HepG2 (cell line): ENCODE data around the gene TBXAS1. TPM values are rescaled to one million over a fixed set of nuclear protein-coding genes. Genes with fewer than 3 reads are reported as not detected.

ENCODE experiments used
- ATAC-seq: fragments of 200-7000 bp; cut with Tn5 transposase; 3 replicates; pipeline ENCODE4 v1.9.1; 2020; ENCODE audit warnings: mild to moderate bottlenecking, moderate library complexity
- BruUV-seq: library from RNA; stranded (reverse); fragments of 400-500 nt; replicated peaks from 2 replicates; lab custom pipeline; 2021; lab: Mats Ljungman, UMichigan
- CTCF ChIA-PET: fragments of 300-600 bp; formaldehyde crosslinking; extraction: SDS; loops from one replicate; lab custom pipeline; 2021; ENCODE audit warnings: low total read pairs, inconsistent platforms, low intra/inter-chr PET ratio; lab: Yijun Ruan, JAX
- POLR2A ChIA-PET: fragments of 350-600 bp; sonication (Branson Sonifier 250); formaldehyde crosslinking; loops from one replicate; lab custom pipeline; 2020; ENCODE audit warnings: antibody characterized with exemption, inconsistent platforms; lab: Yijun Ruan, JAX
- DNase-seq: peaks from one replicate; pipeline ENCODE4 v3.0.0-alpha.2; 2015; ENCODE audit warnings: low spot score
- FAIRE-seq: peaks from 3 replicates; lab custom pipeline; 2011; peaks lifted over from hg19 to GRCh38; lab: Jason Lieb, UNC
- H2AFZ ChIP-seq: one replicate; pipeline ENCODE4 v1.6.1; 2011; ENCODE audit warnings: low read length, inconsistent platforms
- H3K27ac ChIP-seq: fragments of 300-600 bp; 3 replicates; pipeline ENCODE4 v1.8.0; 2011; ENCODE audit warnings: mixed run types, mild to moderate bottlenecking, mixed read lengths, low read length, inconsistent platforms; ENCODE audit not compliant: insufficient read depth; ENCODE audit errors: extremely low read length
- H3K27me3 ChIP-seq, 2 experiments: fragments of 200-600 bp in 1 of 2; 2 replicates in 1 of 2; 3 replicates in 1 of 2; pipeline versions ENCODE4 v1.6.0 to v1.8.0; 2011; ENCODE audit warnings: low read length in 2 of 2, mild to moderate bottlenecking in 2 of 2, moderate library complexity in 2 of 2, inconsistent platforms in 1 of 2; ENCODE audit not compliant: insufficient read depth in 2 of 2, control insufficient read depth in 1 of 2
- H3K36me3 ChIP-seq, 2 experiments: fragments of 200-600 bp in 1 of 2; replicated peaks in 1 of 2; 2 replicates in 1 of 2; 3 replicates in 1 of 2; pipeline versions ENCODE4 v1.5.1 to v1.8.0; 2011; ENCODE audit warnings: low read length in 2 of 2, inconsistent platforms in 1 of 2; ENCODE audit not compliant: insufficient read depth in 2 of 2, control insufficient read depth in 1 of 2
- H3K4me1 ChIP-seq: 2 replicates; pipeline ENCODE4 v1.5.1; 2012; ENCODE audit warnings: low read length, inconsistent platforms; ENCODE audit not compliant: insufficient read depth
- H3K4me2 ChIP-seq: 2 replicates; pipeline ENCODE4 v1.6.0; 2011; ENCODE audit warnings: low read depth, low read length, inconsistent platforms
- H3K4me3 ChIP-seq, 3 experiments: fragments of 200-600 bp in 1 of 3; sonication (generic), shearing (Covaris generic) in 1 of 3; replicated peaks in 1 of 3; 2 replicates each; pipeline ENCODE4 v1.5.1; 2011 to 2016; ENCODE audit warnings: low read length in 3 of 3, inconsistent platforms in 2 of 3, low read depth in 2 of 3, mild to moderate bottlenecking in 2 of 3, control low read depth in 1 of 3, mixed read lengths in 1 of 3; ENCODE audit not compliant: insufficient read depth in 1 of 3
- H3K79me2 ChIP-seq: one replicate; pipeline ENCODE4 v1.6.1; 2011; ENCODE audit warnings: low read length, inconsistent platforms; ENCODE audit not compliant: insufficient read depth
- H3K9ac ChIP-seq: 2 replicates; pipeline ENCODE4 v1.6.0; 2011; ENCODE audit warnings: mild to moderate bottlenecking, low read depth, low read length, inconsistent platforms; ENCODE audit not compliant: insufficient read depth
- H3K9me3 ChIP-seq: 2 replicates; pipeline ENCODE4 v1.5.1; 2012; ENCODE audit warnings: mild to moderate bottlenecking, low read length
- H4K20me1 ChIP-seq: 2 replicates; pipeline ENCODE4 v1.6.0; 2011; ENCODE audit warnings: inconsistent platforms, mild to moderate bottlenecking, low read length, moderate library complexity; ENCODE audit not compliant: insufficient read depth
- CAMTA2 ChIP-seq: sonication (generic); formaldehyde crosslinking; IDR thresholded peaks from 2 replicates; pipeline ENCODE4 v1.4.0; 2020; ENCODE audit warnings: mild to moderate bottlenecking, missing genetic modification reagents, borderline replicate concordance
- EEA1 ChIP-seq: sonication (generic); formaldehyde crosslinking; IDR thresholded peaks from 2 replicates; pipeline ENCODE4 v1.5.1; 2020; ENCODE audit warnings: mild to moderate bottlenecking, missing genetic modification reagents, borderline replicate concordance
- FOSL2 ChIP-seq: sonication (generic); formaldehyde crosslinking; IDR thresholded peaks from 2 replicates; pipeline ENCODE4 v1.4.0; 2020; ENCODE audit warnings: missing genetic modification reagents
- FOXP1 ChIP-seq, 2 experiments: fragments of 450-650 bp in 1 of 2; IDR thresholded peaks; 2 replicates each; pipeline ENCODE4 v1.6.1; 2017 to 2018; ENCODE audit warnings: antibody characterized with exemption in 1 of 2
- HNF4A ChIP-seq: sonication (generic); formaldehyde crosslinking; IDR thresholded peaks from 2 replicates; pipeline ENCODE4 v1.4.0; 2020; ENCODE audit warnings: missing genetic modification reagents
- IRF2 ChIP-seq: IDR thresholded peaks from 2 replicates; pipeline ENCODE4 v1.6.1; 2018; ENCODE audit warnings: missing genetic modification reagents, missing compliant biosample characterization
- MED1 ChIP-seq: sonication (generic); formaldehyde crosslinking; IDR thresholded peaks from 2 replicates; pipeline ENCODE4 v1.4.0; 2020; ENCODE audit warnings: missing genetic modification reagents
- REXO4 ChIP-seq: sonication (generic); formaldehyde crosslinking; IDR thresholded peaks from 2 replicates; pipeline ENCODE4 v1.8.0; 2022; ENCODE audit warnings: missing genetic modification reagents, mild to moderate bottlenecking, borderline replicate concordance
- SP2 ChIP-seq: sonication (generic); formaldehyde crosslinking; IDR thresholded peaks from 2 replicates; pipeline ENCODE4 v1.5.1; 2020; ENCODE audit warnings: mild to moderate bottlenecking, missing genetic modification reagents
- ZNF282 ChIP-seq: fragments of 450-650 bp; IDR thresholded peaks from 2 replicates; pipeline ENCODE4 v1.6.1; 2018; ENCODE audit not compliant: partially characterized antibody
- ZNF468 ChIP-seq: sonication (generic); formaldehyde crosslinking; IDR thresholded peaks from 2 replicates; pipeline ENCODE4 v1.8.0; 2022; ENCODE audit warnings: mild to moderate bottlenecking, moderate library complexity, missing genetic modification reagents
- ZNF549 ChIP-seq: sonication (generic); formaldehyde crosslinking; IDR thresholded peaks from 2 replicates; pipeline ENCODE4 v1.5.0; 2020; ENCODE audit warnings: missing genetic modification reagents
- WGBS: methylation state at CpG from one replicate; pipeline ENCODE4 v1.1.6; 2017; ENCODE audit warnings: low lambda C conversion rate; 5-methylcytosine and 5-hydroxymethylcytosine counted together
- in situ Hi-C: cut with HindIII; loops from 2 replicates; pipeline ENCODE4 v1.10.0; 2017; ENCODE audit warnings: low pct_unique_long_range_greater_than_20kb; ENCODE audit not compliant: extremely low pct_ligation_motif_present
- intact Hi-C: fragments of 100-400 bp; cut with micrococcal nuclease; formaldehyde crosslinking; loops from one replicate; pipeline ENCODE4 v1.10.0; 2022; ENCODE audit not compliant: unreplicated experiment
- polyA plus RNA-seq, 8 experiments: library from polyadenylated mRNA; depleted of rRNA in 3 of 8; stranded (reverse) in 7 of 8; unstranded in 1 of 8; fragments of >200 nt; fragmentation: Illumina TruSeq in 4 of 8; extraction: Trizol in 4 of 8; gene quantifications; 2 replicates each; pipeline versions ENCODE4 v1.2.1 to v1.2.3, GENCODE V29; 2011 to 2016; ENCODE audit warnings: low read depth in 4 of 8, missing spikeins in 1 of 8, mixed read lengths in 1 of 8; ENCODE audit not compliant: insufficient read depth in 1 of 8
- total RNA-seq, 5 experiments: library from RNA; depleted of rRNA; stranded (reverse); fragments of >200 nt; fragmentation: Illumina TruSeq; extraction: Trizol; gene quantifications; 2 replicates each; pipeline ENCODE4 v1.2.3, GENCODE V29; 2016; ENCODE audit warnings: low read depth in 1 of 5
- TF ChIP-seq, protein P1 (sequence below): sonication (generic); formaldehyde crosslinking; IDR thresholded peaks from 2 replicates; pipeline ENCODE4 v1.5.1; 2020; ENCODE audit warnings: missing genetic modification reagents, mild to moderate bottlenecking, borderline replicate concordance
- TF ChIP-seq, protein P2 (sequence below), 2 experiments: sonication (generic) in 1 of 2; formaldehyde crosslinking in 1 of 2; IDR thresholded peaks; 2 replicates each; pipeline versions ENCODE4 v1.5.1 to v1.6.1; 2011 to 2020; ENCODE audit warnings: borderline replicate concordance in 1 of 2, low read depth in 1 of 2, low read length in 1 of 2, mild to moderate bottlenecking in 1 of 2, missing genetic modification reagents in 1 of 2, moderate library complexity in 1 of 2
- TF ChIP-seq, protein P3 (sequence below): sonication (generic); formaldehyde crosslinking; IDR thresholded peaks from 2 replicates; pipeline ENCODE4 v1.5.1; 2020; ENCODE audit warnings: missing genetic modification reagents, mild to moderate bottlenecking, borderline replicate concordance
- TF ChIP-seq, protein P4 (sequence below): sonication (generic); formaldehyde crosslinking; IDR thresholded peaks from 2 replicates; pipeline ENCODE4 v1.4.0; 2020; ENCODE audit warnings: missing genetic modification reagents, borderline replicate concordance
- TF ChIP-seq, protein P5 (sequence below): sonication (generic); formaldehyde crosslinking; IDR thresholded peaks from 2 replicates; pipeline ENCODE4 v1.8.1; 2022; ENCODE audit warnings: low read depth, mild to moderate bottlenecking, missing genetic modification reagents

Gene TBXAS1
- total and polyA plus RNA-seq, 2 of the 13 experiments (the other 11 are each of a cell fraction or from before 2014, with no cell fraction given), result 4.0 to 4.9 TPM

DNA sequence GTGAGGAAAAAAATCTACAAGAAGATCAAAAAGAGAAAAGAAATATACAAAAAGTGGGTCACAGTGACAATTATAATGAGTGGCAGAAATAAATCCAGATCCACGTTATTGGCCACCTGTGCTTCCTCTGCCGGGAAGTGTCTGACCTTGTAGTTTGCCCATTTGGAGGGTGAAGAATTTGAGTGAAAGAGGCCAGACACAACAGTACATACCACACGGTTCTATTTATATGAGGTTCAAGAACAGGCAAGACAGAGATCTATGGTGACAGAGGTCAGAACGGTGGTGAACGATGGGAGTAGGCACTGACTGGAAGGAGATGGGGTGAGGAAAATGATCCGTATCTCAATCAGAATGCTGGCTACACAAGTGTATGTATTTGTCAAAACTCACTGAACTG is 216.6 kb downstream of the TBXAS1 start:
- Histone ChIP-seq H3K27me3 (no peaks in the 10 kb centered on the region), H3K27ac (peak overlapping the region; percentile 56), H3K4me3 (no peak overlapping the region), H3K4me1 (peaks cover 68% of the 10 kb centered on the region), H3K9ac (no peak overlapping the region), H2AFZ (peak overlapping the region; percentile 4), H3K4me2 (peak overlapping the region; percentile 64), H3K36me3 (peaks cover 1 to 25% of the 10 kb centered on the region in 2 experiments; a peak in 2 of 5 replicates), H3K9me3 (no peaks in the 10 kb centered on the region), H4K20me1 (no peaks in the 10 kb centered on the region), H3K79me2 (peaks cover 5% of the 10 kb centered on the region)
- ChIA-PET POLR2A (no interaction called here), CTCF (no interaction called here)
- ATAC-seq (peak; percentile 7; the same call in 1 of the 3 replicates), DNase-seq (peak; percentile 12), FAIRE-seq (peak; percentile 4)
- BruUV-seq, result no TSS peak
- intact Hi-C loops, result no loop called here
- 17% methylated on average over 6 of the region's 6 CpGs for WGBS
- in situ Hi-C loops, result no loop called here
- no peak for TF ChIP-seq FOXP1 (IDR thresholded peaks at IDR 0.05)
- peak; percentile 40; the same call in 1 of the 2 replicates for TF ChIP-seq FOXP1 (CRISPR knock-in tag; IDR thresholded peaks at IDR 0.05)
- peak; percentile 59; the same call in 1 of the 2 replicates for TF ChIP-seq MED1 (CRISPR knock-in tag)
- TF ChIP-seq EEA1 (CRISPR knock-in tag), result no peak
- TF ChIP-seq CAMTA2 (CRISPR knock-in tag), result no peak
- TF ChIP-seq, protein P1, sequence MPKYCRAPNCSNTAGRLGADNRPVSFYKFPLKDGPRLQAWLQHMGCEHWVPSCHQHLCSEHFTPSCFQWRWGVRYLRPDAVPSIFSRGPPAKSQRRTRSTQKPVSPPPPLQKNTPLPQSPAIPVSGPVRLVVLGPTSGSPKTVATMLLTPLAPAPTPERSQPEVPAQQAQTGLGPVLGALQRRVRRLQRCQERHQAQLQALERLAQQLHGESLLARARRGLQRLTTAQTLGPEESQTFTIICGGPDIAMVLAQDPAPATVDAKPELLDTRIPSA (CRISPR knock-in tag), result no peak
- TF ChIP-seq, protein P2, sequence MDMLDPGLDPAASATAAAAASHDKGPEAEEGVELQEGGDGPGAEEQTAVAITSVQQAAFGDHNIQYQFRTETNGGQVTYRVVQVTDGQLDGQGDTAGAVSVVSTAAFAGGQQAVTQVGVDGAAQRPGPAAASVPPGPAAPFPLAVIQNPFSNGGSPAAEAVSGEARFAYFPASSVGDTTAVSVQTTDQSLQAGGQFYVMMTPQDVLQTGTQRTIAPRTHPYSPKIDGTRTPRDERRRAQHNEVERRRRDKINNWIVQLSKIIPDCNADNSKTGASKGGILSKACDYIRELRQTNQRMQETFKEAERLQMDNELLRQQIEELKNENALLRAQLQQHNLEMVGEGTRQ (IDR thresholded peaks at IDR 0.05; ENCODE audit: low read depth, low read length), result no peak
- TF ChIP-seq, protein P2 (CRISPR knock-in tag; IDR thresholded peaks at IDR 0.05; ENCODE audit: borderline replicate concordance), result no peak
- no peak for TF ChIP-seq FOSL2 (CRISPR knock-in tag)
- TF ChIP-seq IRF2, result peak; percentile 53; the same call in 1 of the 2 replicates
- TF ChIP-seq, protein P3, sequence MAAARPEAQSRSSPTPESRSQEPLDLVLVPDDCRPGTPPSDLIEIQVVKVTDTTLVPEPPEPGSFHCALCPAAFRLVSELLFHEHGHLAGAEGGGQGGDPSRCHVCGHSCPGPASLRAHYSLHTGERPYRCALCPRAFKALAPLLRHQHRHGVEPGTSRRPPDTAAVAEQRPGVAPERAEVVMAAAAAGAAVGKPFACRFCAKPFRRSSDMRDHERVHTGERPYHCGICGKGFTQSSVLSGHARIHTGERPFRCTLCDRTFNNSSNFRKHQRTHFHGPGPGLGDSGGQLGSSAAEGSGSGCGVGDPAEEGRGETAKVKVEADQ, result no peak
- peak; percentile 57; the same call in 1 of the 2 replicates for TF ChIP-seq HNF4A (CRISPR knock-in tag)
- TF ChIP-seq, protein P4, sequence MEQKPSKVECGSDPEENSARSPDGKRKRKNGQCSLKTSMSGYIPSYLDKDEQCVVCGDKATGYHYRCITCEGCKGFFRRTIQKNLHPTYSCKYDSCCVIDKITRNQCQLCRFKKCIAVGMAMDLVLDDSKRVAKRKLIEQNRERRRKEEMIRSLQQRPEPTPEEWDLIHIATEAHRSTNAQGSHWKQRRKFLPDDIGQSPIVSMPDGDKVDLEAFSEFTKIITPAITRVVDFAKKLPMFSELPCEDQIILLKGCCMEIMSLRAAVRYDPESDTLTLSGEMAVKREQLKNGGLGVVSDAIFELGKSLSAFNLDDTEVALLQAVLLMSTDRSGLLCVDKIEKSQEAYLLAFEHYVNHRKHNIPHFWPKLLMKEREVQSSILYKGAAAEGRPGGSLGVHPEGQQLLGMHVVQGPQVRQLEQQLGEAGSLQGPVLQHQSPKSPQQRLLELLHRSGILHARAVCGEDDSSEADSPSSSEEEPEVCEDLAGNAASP (CRISPR knock-in tag), result peak; percentile 10; the same call in 1 of the 2 replicates
- TF ChIP-seq, protein P5, sequence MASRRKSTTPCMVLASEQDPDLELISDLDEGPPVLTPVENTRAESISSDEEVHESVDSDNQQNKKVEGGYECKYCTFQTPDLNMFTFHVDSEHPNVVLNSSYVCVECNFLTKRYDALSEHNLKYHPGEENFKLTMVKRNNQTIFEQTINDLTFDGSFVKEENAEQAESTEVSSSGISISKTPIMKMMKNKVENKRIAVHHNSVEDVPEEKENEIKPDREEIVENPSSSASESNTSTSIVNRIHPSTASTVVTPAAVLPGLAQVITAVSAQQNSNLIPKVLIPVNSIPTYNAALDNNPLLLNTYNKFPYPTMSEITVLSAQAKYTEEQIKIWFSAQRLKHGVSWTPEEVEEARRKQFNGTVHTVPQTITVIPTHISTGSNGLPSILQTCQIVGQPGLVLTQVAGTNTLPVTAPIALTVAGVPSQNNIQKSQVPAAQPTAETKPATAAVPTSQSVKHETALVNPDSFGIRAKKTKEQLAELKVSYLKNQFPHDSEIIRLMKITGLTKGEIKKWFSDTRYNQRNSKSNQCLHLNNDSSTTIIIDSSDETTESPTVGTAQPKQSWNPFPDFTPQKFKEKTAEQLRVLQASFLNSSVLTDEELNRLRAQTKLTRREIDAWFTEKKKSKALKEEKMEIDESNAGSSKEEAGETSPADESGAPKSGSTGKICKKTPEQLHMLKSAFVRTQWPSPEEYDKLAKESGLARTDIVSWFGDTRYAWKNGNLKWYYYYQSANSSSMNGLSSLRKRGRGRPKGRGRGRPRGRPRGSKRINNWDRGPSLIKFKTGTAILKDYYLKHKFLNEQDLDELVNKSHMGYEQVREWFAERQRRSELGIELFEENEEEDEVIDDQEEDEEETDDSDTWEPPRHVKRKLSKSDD (CRISPR knock-in tag), result no peak
- TF ChIP-seq SP2, result no peak
- no peak for TF ChIP-seq ZNF468
- no peak for TF ChIP-seq ZNF549 (CRISPR knock-in tag)
- TF ChIP-seq ZNF282, result no peak
- TF ChIP-seq REXO4, result no peak
